K562 (cell line): Measurements from ENCODE around the gene PDE8B. TPM values are rescaled to one million over a fixed set of nuclear protein-coding genes. Genes with fewer than 3 reads are reported as not detected.

Experiments
- ATAC-seq: fragments of 200-7000 bp; cut with Tn5 transposase; 3 replicates; pipeline ENCODE4 v1.9.1; 2020; ENCODE audit warnings: moderate library complexity
- BruUV-seq: library from RNA; stranded (reverse); fragments of 400-500 nt; replicated peaks from 2 replicates; lab custom pipeline; 2021; lab: Mats Ljungman, UMichigan
- CTCF ChIA-PET: fragments of 300-600 bp; formaldehyde crosslinking; extraction: SDS; loops from one replicate; lab custom pipeline; 2021; ENCODE audit warnings: low intra/inter-chr PET ratio; lab: Yijun Ruan, JAX
- POLR2A ChIA-PET: fragments of 300-600, 350-650 bp; sonication (Branson Sonifier 250); formaldehyde crosslinking; extraction: SDS; loops from one replicate; lab custom pipeline; 2021; ENCODE audit warnings: antibody characterized with exemption, inconsistent platforms; lab: Yijun Ruan, JAX
- DNase-seq, 4 experiments: peaks; one replicate each; pipeline versions ENCODE4 v3.0.0 to v3.0.0-alpha.2; 2011 to 2018; ENCODE audit warnings: low spot score in 3 of 4, mixed read lengths in 3 of 4; ENCODE audit errors: extremely low read depth in 1 of 4
- FAIRE-seq: peaks from 2 replicates; lab custom pipeline; 2011; peaks lifted over from hg19 to GRCh38; lab: Jason Lieb, UNC
- H2AFZ ChIP-seq: 2 replicates; pipeline ENCODE4 v1.6.0; 2011; ENCODE audit warnings: low read depth, low read length, control low read depth, inconsistent platforms
- H3K27ac ChIP-seq: fragments of 200-600 bp; 3 replicates; pipeline ENCODE4 v1.8.0; 2011; ENCODE audit warnings: low read depth, mild to moderate bottlenecking, control low read depth, inconsistent platforms, low read length, moderate library complexity, mixed read lengths; ENCODE audit errors: extremely low read depth
- H3K27me3 ChIP-seq, 2 experiments: fragments of 300-600 bp in 1 of 2; 2 replicates in 1 of 2; 3 replicates in 1 of 2; pipeline versions ENCODE4 v1.6.0 to v1.8.0; 2011; ENCODE audit warnings: inconsistent platforms in 2 of 2, low read length in 2 of 2, mild to moderate bottlenecking in 1 of 2, mixed read lengths in 1 of 2, moderate library complexity in 1 of 2; ENCODE audit not compliant: control insufficient read depth in 2 of 2, insufficient read depth in 2 of 2
- H3K36me3 ChIP-seq: fragments of 300-600 bp; 3 replicates; pipeline ENCODE4 v1.8.0; 2011; ENCODE audit warnings: mild to moderate bottlenecking, low read length, inconsistent platforms; ENCODE audit not compliant: control insufficient read depth, insufficient read depth
- H3K4me1 ChIP-seq, 2 experiments: fragments of 200-600 bp in 1 of 2; replicated peaks in 1 of 2; 2 replicates in 1 of 2; 3 replicates in 1 of 2; pipeline versions ENCODE4 v1.5.1 to v1.8.0; 2011; ENCODE audit warnings: inconsistent platforms in 2 of 2, low read length in 2 of 2, mild to moderate bottlenecking in 1 of 2, mixed read lengths in 1 of 2, moderate library complexity in 1 of 2; ENCODE audit not compliant: control insufficient read depth in 2 of 2, insufficient read depth in 2 of 2
- H3K4me2 ChIP-seq: 2 replicates; pipeline ENCODE4 v1.6.1; 2011; ENCODE audit warnings: low read length, control low read depth, inconsistent platforms, mixed read lengths; ENCODE audit not compliant: insufficient read depth
- H3K4me3 ChIP-seq: fragments of 200-600 bp; sonication (generic), shearing (Covaris generic); 2 replicates; pipeline ENCODE4 v1.5.1; 2016; ENCODE audit warnings: control low read depth, inconsistent platforms
- H3K79me2 ChIP-seq: fragments of 200-600 bp; 3 replicates; pipeline ENCODE4 v1.8.0; 2011; ENCODE audit warnings: low read length, inconsistent platforms; ENCODE audit not compliant: control insufficient read depth, insufficient read depth
- H3K9ac ChIP-seq, 2 experiments: 2 replicates each; pipeline versions ENCODE4 v1.6.0 to v1.6.1; 2011; ENCODE audit warnings: low read depth in 2 of 2, low read length in 2 of 2, control low read depth in 1 of 2, inconsistent platforms in 1 of 2, mild to moderate bottlenecking in 1 of 2, mixed read lengths in 1 of 2; ENCODE audit not compliant: insufficient read depth in 1 of 2
- H3K9me1 ChIP-seq: one replicate; pipeline ENCODE4 v1.6.0; 2011; ENCODE audit warnings: inconsistent platforms, mild to moderate bottlenecking, low read length, moderate library complexity; ENCODE audit not compliant: control insufficient read depth, insufficient read depth
- H3K9me3 ChIP-seq: replicated peaks from 2 replicates; pipeline ENCODE4 v1.5.1; 2011; ENCODE audit warnings: low read depth, low read length, inconsistent platforms; ENCODE audit not compliant: control insufficient read depth, insufficient read depth
- H4K20me1 ChIP-seq: replicated peaks from 2 replicates; pipeline ENCODE4 v1.6.1; 2011; ENCODE audit warnings: low read length, inconsistent platforms, mixed read lengths; ENCODE audit not compliant: control insufficient read depth, insufficient read depth
- CCAR2 ChIP-seq: fragments of 200-400 bp; formaldehyde crosslinking; IDR thresholded peaks from 2 replicates; pipeline ENCODE4 v1.6.1; 2017; ENCODE audit warnings: mild to moderate bottlenecking, low read depth, low read length
- DACH1 ChIP-seq: fragments of 450-650 bp; IDR thresholded peaks from 2 replicates; pipeline ENCODE4 v1.6.1; 2018; ENCODE audit not compliant: partially characterized antibody
- HIVEP1 ChIP-seq: fragments of 250-450 bp; sonication (Bioruptor Pico); IDR thresholded peaks from 2 replicates; pipeline ENCODE4 v1.4.0; 2020; ENCODE audit warnings: mild to moderate bottlenecking
- MCM5 ChIP-seq: fragments of 450-650 bp; IDR thresholded peaks from 2 replicates; pipeline ENCODE4 v1.6.1; 2016; ENCODE audit warnings: low read depth
- NCOA2 ChIP-seq, 2 experiments: fragments of 450-650 bp; IDR thresholded peaks; 2 replicates each; pipeline ENCODE4 v1.6.1; 2018; ENCODE audit warnings: mild to moderate bottlenecking in 2 of 2, moderate library complexity in 1 of 2; ENCODE audit not compliant: partially characterized antibody in 2 of 2
- POLR2G ChIP-seq: fragments of 200-400 bp; formaldehyde crosslinking; IDR thresholded peaks from 2 replicates; pipeline ENCODE4 v1.6.1; 2017; ENCODE audit warnings: low read depth, mild to moderate bottlenecking, antibody characterized with exemption, low read length, moderate library complexity
- PPARD ChIP-seq: fragments of 250-450 bp; sonication (Bioruptor Pico); IDR thresholded peaks from 2 replicates; pipeline ENCODE4 v1.8.0; 2022; ENCODE audit warnings: inconsistent platforms, mild to moderate bottlenecking, moderate library complexity
- TAL1 ChIP-seq: fragments of 450-650 bp; IDR thresholded peaks from 2 replicates; pipeline ENCODE4 v1.6.1; 2016; ENCODE audit warnings: mild to moderate bottlenecking
- TGIF2 ChIP-seq: sonication (generic); formaldehyde crosslinking; IDR thresholded peaks from 2 replicates; pipeline ENCODE4 v1.8.1; 2022; ENCODE audit warnings: mild to moderate bottlenecking, missing genetic modification reagents, moderate library complexity
- ZNF354B ChIP-seq: fragments of 250-450 bp; sonication (Bioruptor Pico); IDR thresholded peaks from 2 replicates; pipeline ENCODE4 v1.4.0; 2020
- WGBS: fragments of 100-300 bp; shearing (Covaris generic); methylation state at CpG from one replicate; pipeline ENCODE4 v1.1.6; 2016; ENCODE audit warnings: low coverage, mixed read lengths; ENCODE audit not compliant: insufficient coverage; ENCODE audit errors: missing lambda C conversion rate; 5-methylcytosine and 5-hydroxymethylcytosine counted together
- in situ Hi-C: fragments of 300-500 bp; cut with MboI; formaldehyde crosslinking; loops from 4 replicates; pipeline ENCODE4 v1.15.0; 2018; ENCODE audit warnings: inconsistent platforms, mixed read lengths
- intact Hi-C: fragments of 100-400 bp; cut with micrococcal nuclease; formaldehyde crosslinking; loops from 2 replicates; pipeline ENCODE4 v1.14.2; 2022
- polyA plus RNA-seq, 8 experiments: library from polyadenylated mRNA; depleted of rRNA in 4 of 8; stranded (reverse) in 5 of 8; unstranded in 3 of 8; fragments of >200 nt; fragmentation: Nextera tagmentation in 2 of 8; fragmentation: Illumina TruSeq in 1 of 8; extraction: Ambion mirVana in 2 of 8; extraction: Trizol in 1 of 8; gene quantifications; 2 replicates each; pipeline versions ENCODE4 v1.2.1 to v1.2.3, GENCODE V29; 2011 to 2014; ENCODE audit warnings: inconsistent platforms in 1 of 8, missing spikeins in 1 of 8
- total RNA-seq, 7 experiments: library from RNA; depleted of rRNA in 6 of 7; stranded (reverse); fragments of >200 nt in 6 of 7; fragmentation: Illumina TruSeq in 2 of 7; extraction: Trizol in 2 of 7; gene quantifications; 2 replicates each; pipeline versions ENCODE4 v1.2.1 to v1.2.3, GENCODE V29; 2011 to 2021; ENCODE audit warnings: low replicate concordance in 1 of 7
- TF ChIP-seq, protein P1 (sequence below): fragments of 450-650 bp; formaldehyde crosslinking; IDR thresholded peaks from 2 replicates; pipeline ENCODE4 v1.4.0; 2022; ENCODE audit warnings: mild to moderate bottlenecking, moderate library complexity
- TF ChIP-seq, protein P2 (sequence below): fragments of 450-650 bp; IDR thresholded peaks from 2 replicates; pipeline ENCODE4 v1.6.1; 2016; ENCODE audit warnings: mild to moderate bottlenecking

The PDE8B gene
- total and polyA plus RNA-seq, 9 of the 15 experiments (the other 6 are each of a cell fraction or from before 2014, with no cell fraction given): 0.15 to 0.28 TPM; not detected in 7

DNA sequence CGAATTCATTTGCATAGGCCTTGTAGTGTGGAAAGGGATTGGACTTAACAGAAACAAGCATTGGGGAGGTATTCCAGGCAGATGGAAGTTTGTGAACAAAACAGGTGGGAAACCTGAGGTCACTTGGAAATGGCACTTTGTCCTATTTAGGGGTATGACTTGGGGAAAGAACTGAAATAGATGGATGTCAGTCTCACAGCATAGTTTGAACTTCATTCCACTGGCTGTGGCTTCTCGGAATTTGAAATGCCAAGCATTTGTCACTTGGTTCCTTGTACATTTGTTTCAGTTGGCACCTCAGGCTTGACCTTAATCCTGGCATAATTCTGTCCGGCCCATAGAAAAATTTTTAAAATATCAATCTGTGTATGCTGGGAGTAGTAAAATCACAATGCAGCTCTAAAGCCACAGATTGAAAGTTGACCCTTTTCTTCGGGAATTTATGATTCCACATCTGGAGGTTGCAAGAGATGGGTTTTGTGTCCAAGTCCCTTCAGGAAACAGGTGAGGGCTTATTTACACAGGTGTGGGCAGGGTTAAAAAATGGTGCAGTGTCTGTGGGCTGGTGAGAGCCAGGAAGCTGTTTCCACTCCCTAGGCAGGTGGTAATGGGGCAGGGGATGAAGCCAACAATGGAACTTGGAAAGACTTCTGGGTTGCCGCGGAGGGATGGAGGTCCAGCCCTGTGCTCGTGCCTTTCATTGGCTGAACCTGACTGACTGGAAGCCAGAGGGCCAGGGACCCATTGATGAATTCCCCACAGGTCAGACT, 39.2 kb upstream of the PDE8B start:
- H3K27ac ChIP-seq: no peak overlapping the region
- intact Hi-C loops: no loop called here
- peaks cover 3 to 34% of the 10 kb centered on the region in 2 experiments; a peak in 3 of 5 replicates for H3K27me3 ChIP-seq
- no peaks in the 10 kb centered on the region for H3K9me1 ChIP-seq
- in situ Hi-C loops: no loop called here
- H3K4me2 ChIP-seq: no peak overlapping the region
- POLR2A ChIA-PET: no interaction called here
- CTCF ChIA-PET: no interaction called here
- no peak for TF ChIP-seq TAL1
- 2% methylated on average over 7 of the region's 7 CpGs for WGBS
- ATAC-seq (no peak), FAIRE-seq (no peak), DNase-seq (no peak)
- no peaks in the 10 kb centered on the region for H3K36me3 ChIP-seq
- no peak overlapping the region for H3K9ac ChIP-seq
- H4K20me1 ChIP-seq: no peaks in the 10 kb centered on the region
- no peaks in the 10 kb centered on the region for H3K9me3 ChIP-seq
- H2AFZ ChIP-seq: no peak overlapping the region
- no TSS peak for BruUV-seq
- no peaks in the 10 kb centered on the region for H3K79me2 ChIP-seq
- peaks cover 4 to 5% of the 10 kb centered on the region in 2 experiments; a peak in 2 of 5 replicates for H3K4me1 ChIP-seq
- H3K4me3 ChIP-seq: no peak overlapping the region

DNA sequence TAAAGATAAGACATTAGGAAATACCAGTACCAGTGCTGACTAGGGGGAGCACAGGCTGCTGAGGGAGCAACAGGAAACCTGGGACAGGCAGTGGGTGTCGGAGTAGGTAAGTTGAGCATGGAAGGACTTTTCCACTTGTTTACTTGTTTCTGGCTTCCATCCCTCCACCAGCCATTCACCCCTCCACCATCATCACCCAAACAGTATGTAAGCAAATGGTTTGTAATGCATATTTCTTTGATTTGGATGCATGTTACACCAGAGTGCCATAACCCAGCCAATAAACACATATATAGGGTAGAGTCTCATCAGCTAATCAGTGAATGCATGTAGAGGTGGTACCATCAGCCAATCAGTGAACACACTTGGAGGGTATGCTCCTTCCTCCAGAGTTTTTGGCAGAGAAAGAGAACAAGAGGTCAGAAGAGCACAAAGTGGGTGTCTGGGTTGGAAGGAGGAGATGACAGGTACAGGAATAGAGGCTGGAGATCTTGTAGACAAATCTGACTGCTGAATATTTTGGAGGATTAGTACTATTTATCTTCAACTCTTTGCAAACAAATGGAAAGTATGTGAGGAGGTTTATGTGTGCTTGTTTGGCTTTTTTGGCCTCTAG, 37.7 kb upstream of the PDE8B start:
- H4K20me1 ChIP-seq: no peaks in the 10 kb centered on the region
- FAIRE-seq (no peak), ATAC-seq (no peak), DNase-seq (no peak)
- H3K27ac ChIP-seq: no peak overlapping the region
- 0% methylated on average over 1 of the region's 1 CpG for WGBS
- no peak overlapping the region for H3K4me2 ChIP-seq
- POLR2A ChIA-PET: no interaction called here
- H3K4me3 ChIP-seq: no peak overlapping the region
- no TSS peak for BruUV-seq
- no peaks in the 10 kb centered on the region for H3K9me1 ChIP-seq
- H3K27me3 ChIP-seq: peaks cover 8 to 36% of the 10 kb centered on the region in 2 experiments; a peak in 3 of 5 replicates
- H3K36me3 ChIP-seq: no peaks in the 10 kb centered on the region
- intact Hi-C loops: no loop called here
- no peak overlapping the region for H2AFZ ChIP-seq
- in situ Hi-C loops: no loop called here
- CTCF ChIA-PET: no interaction called here
- H3K79me2 ChIP-seq: no peaks in the 10 kb centered on the region
- H3K4me1 ChIP-seq: peaks cover 4 to 5% of the 10 kb centered on the region in 2 experiments; a peak in 2 of 5 replicates
- no peak overlapping the region for H3K9ac ChIP-seq
- no peaks in the 10 kb centered on the region for H3K9me3 ChIP-seq
- no peak for TF ChIP-seq ZNF354B (CRISPR knock-in tag)
- no peak for TF ChIP-seq TGIF2
- TF ChIP-seq POLR2G: no peak
- TF ChIP-seq, protein P1, sequence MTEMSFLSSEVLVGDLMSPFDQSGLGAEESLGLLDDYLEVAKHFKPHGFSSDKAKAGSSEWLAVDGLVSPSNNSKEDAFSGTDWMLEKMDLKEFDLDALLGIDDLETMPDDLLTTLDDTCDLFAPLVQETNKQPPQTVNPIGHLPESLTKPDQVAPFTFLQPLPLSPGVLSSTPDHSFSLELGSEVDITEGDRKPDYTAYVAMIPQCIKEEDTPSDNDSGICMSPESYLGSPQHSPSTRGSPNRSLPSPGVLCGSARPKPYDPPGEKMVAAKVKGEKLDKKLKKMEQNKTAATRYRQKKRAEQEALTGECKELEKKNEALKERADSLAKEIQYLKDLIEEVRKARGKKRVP (CRISPR knock-in tag): no peak
- no peak for TF ChIP-seq DACH1
- TF ChIP-seq, protein P2, sequence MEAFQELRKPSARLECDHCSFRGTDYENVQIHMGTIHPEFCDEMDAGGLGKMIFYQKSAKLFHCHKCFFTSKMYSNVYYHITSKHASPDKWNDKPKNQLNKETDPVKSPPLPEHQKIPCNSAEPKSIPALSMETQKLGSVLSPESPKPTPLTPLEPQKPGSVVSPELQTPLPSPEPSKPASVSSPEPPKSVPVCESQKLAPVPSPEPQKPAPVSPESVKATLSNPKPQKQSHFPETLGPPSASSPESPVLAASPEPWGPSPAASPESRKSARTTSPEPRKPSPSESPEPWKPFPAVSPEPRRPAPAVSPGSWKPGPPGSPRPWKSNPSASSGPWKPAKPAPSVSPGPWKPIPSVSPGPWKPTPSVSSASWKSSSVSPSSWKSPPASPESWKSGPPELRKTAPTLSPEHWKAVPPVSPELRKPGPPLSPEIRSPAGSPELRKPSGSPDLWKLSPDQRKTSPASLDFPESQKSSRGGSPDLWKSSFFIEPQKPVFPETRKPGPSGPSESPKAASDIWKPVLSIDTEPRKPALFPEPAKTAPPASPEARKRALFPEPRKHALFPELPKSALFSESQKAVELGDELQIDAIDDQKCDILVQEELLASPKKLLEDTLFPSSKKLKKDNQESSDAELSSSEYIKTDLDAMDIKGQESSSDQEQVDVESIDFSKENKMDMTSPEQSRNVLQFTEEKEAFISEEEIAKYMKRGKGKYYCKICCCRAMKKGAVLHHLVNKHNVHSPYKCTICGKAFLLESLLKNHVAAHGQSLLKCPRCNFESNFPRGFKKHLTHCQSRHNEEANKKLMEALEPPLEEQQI: no peak
- TF ChIP-seq MCM5: no peak
- TF ChIP-seq PPARD (CRISPR knock-in tag): no peak
- no peak for TF ChIP-seq HIVEP1 (CRISPR knock-in tag)
- no peak for TF ChIP-seq CCAR2
- no peak for TF ChIP-seq NCOA2 (IDR thresholded peaks at IDR 0.05; ENCODE audit: partially characterized antibody in 2 of 2)
